ENCODE data around the gene CCDC40.

Gene CCDC40

GRCh38 chr17:80018917-80019651 is 17.4 kb upstream of the CCDC40 start:
- peak; percentile 67 for DNase-seq (ENCODE audit: low spot score)

GRCh38 chr17:80021600-80021999 is 14.8 kb upstream of the CCDC40 start:
- no peak for DNase-seq (ENCODE audit: low spot score)

DNA sequence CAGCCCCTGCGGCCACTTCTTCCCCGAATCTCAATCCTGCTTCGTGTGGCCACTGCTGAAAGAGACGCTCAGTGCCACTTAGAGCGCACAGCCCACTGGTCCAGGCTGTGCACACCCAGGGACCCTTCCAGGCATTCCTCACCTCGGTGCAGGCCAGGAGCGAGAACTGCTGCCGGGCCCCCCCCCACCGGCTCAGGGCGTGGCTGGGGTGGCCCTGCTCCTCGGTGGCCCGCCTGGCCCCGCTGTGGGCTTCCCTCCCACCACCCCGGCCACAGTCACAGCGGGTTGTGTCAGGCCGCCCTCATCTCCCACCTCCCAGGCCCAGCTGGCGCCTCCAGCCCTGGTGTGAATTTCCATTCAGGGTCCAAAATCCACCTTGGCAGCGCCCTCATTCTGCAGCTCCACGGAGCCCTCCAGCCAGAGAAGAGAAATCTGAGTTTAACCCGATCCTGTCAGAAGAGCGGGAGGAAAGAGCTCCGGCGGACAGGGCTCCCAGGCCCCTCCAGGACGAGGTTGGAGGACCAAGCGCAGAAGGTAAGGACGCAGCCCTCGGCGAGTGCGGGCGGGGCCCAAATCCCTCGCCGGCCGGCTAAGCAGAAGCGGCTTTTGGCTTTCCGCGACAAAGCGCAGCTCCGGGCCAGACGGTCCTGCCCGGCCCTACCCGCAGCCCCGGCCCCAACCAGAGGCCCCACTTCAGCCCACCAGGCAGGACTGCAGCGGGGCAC is 12.8 kb upstream of the CCDC40 start:
- DNase-seq (ENCODE audit: low spot score): no peak

DNA sequence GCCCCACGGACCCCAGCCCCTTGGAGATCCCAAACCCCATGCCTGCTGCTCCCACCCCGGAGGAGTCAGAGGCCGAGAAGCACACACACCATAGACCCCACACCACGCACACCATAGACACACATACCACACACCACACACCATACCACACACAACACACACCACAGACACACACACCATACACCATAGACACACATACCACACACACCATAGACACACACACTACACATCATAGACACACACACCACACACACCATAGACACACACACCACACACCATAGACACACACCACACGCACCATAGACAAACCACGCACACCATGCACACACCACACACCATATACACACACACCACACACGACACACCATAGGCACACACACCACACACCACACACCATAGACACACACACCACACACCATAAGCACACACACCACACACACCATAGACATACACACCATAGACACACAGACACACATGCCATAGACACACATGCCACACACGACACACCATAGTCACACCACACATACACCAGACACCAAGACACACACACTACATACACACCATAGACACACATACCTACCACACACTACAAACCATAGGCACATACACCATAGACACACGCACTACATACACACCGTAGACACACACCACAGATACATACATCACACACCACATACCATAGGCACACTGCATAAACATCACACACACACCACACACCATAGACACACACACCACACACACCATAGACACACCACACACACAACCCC is 12.1 kb upstream of the CCDC40 start:
- no peak for DNase-seq (ENCODE audit: low spot score)

GRCh38 chr17:80025140-80025539 is 11.3 kb upstream of the CCDC40 start:
- no peak for DNase-seq (ENCODE audit: low spot score)

DNA sequence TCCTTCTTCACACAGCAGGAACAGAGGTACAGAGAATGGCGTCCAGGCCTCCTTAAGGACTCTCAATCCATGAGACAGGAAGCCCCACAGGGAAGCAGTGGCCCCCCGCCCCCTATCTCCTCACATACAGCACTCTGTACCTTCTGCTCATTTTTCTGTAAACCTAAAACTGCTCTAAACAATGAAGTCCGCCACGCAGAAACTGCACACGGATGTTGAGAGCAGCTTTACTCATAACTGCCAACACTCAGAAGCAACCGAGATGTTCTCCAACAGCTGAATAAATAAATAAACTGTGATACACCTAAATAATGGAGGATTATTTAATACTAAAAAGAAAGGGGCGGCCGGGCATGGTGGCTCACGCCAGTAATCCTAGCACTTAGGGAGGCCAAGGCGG is 10.6 kb upstream of the CCDC40 start:
- DNase-seq (ENCODE audit: low spot score): no peak

DNA sequence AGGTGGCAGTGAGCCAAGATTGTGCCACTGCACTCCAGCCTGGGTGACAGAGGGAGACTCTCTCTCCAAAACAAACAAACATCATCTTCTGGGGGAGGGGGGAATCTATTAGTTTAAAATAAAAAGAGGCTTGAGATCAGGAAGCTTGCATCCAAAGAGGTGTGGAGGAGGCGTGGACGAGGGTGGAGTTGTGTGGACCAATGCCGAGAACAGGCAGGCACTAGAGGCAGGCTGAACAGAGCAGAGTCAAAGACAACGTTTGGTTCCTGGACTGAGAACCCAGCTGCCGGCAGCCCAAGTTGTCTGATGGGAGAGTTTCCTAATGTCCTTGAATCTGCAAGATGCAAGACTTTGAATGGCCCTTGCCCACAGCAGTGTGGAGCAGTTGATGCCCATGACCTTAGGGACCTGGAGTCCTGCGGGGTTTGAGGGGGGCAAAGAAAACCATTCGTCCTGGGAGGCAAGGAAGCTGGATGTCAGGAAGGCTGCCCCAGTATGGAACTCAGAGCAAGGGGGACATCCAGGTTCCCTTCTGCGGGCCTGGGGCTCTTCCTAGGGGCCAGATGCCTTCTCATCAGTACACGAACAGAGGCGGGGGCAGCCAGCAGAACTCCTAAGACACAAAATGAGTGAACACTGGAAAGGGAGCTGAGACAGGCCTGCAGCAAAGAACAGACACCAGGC is 9.9 kb upstream of the CCDC40 start:
- DNase-seq (ENCODE audit: low spot score): no peak

- DNase-seq (ENCODE audit: low spot score): no peak
Observed at GRCh38 chr17:80027043-80027435, 9.4 kb upstream of the CCDC40 start.

GRCh38 chr17:80028030-80028429 is 8.4 kb upstream of the CCDC40 start:
- DNase-seq (ENCODE audit: low spot score): no peak

- peak; percentile 58 for DNase-seq (ENCODE audit: low spot score)
Observed at GRCh38 chr17:80029258-80029974, 7.0 kb upstream of the CCDC40 start.

- no peak for DNase-seq (ENCODE audit: low spot score)
Observed at GRCh38 chr17:80030730-80031410, 5.6 kb upstream of the CCDC40 start.

- no peak for DNase-seq (ENCODE audit: low spot score)
Observed at GRCh38 chr17:80031691-80032430, 4.6 kb upstream of the CCDC40 start.

DNA sequence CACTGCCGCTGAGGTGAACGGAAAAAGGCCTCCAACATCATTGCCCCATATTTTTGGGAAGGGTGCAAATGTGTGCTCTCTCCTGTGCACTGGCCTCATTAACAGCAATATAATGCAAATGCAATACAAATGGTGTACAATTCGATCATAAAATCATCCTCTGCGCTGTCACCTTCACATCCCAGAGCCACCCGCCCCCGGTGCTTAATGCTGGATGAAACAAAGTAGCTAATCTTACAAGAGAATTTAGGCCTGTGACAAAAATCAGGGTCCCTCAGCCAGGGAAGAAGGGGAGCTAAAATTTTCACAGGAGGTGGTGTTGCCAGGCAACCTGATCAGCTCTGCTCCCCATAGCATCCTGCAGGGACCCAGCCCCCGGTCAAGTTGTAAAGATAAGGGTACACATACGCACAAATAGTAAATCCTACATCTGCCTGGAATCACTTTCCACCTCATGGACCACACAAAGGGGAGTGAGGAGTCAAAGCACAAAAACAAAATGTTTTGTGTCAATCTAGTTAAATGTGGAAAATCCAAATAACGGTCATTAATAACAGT is 3.7 kb upstream of the CCDC40 start:
- DNase-seq (ENCODE audit: low spot score): no peak

DNA sequence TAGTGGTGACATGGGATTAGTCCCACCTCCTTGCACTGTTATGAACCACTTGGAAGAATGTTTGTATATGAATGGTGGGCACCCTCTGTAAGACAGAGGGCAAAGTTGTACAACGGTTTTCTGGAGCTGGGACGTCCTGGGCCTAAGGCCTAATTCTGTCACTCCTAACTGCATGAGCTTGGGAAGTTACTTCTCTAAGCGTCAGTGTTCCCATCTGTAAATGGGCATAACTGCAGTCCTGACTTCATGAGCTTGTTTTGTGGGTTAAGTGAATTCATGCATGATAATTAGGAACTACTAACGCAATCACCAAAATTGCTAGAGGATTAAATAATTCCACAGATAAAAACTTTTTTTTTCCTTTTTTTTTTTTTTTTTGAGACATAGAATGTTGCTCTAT is 2.6 kb upstream of the CCDC40 start:
- no peak for DNase-seq (ENCODE audit: low spot score)

GRCh38 chr17:80034791-80035686 is 1.4 kb upstream of the CCDC40 start:
- DNase-seq (ENCODE audit: low spot score): no peak

DNA sequence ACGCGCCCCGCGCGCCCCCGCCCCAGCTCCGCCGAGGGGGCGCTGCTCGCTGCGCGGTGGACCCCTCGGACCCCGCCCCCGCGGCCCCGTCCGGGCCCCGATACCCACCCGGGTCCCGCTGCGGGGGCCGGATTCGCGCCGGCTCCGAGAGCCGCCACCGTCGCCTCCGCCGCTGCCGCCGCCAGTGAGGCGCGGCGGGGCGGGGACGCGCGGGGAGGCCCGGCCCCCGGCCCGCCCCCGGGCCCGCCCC is 830 bp upstream of the CCDC40 start, which contains the start of gene TBC1D16:
TBC1D16 (minus strand) TSS at position 186 of the 250 bp plus-strand sequence. CDS start 22,325 bp downstream, outside the sequence.
- no peak for DNase-seq (ENCODE audit: low spot score)

DNA sequence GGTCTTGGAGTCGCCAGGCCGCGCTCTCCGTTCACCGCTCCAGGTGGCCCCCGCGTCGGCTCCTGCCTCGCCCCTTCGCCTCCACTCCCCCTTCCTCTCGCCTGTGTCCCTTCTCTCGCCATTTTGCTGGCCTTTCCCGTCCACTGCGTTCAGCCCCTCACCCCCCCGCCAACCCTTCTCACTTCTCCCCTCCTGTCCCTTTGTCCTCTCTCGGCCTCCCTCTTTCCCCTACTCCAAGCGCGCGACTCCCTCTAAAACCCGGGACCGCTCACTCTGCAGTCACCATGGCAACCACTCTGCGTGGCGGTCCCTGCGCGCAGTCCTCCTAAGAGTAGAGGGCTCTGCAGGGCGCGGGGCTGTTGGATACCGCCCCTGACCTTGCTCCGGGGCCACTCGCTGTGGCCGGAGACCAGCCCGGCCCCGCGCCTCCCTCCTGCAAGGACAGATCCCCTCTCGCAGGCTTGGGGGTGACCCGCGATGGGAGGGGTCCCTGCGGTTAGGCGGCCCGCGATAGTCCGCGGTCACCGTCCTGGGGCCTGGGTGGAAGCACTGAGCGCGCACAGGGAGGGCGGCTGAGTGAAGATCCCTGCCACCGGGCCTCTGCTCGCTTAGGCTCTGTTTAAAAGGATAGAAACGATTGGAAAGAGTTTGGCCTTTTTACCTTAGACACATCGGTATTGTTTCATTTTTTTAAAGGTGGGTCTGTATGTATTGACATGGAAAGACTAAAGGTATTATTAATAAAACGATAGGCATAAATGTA is 454 bp downstream of the CCDC40 start:
- peak; percentile 68 for DNase-seq (ENCODE audit: low spot score)

GRCh38 chr17:80043963-80044362 is 7.5 kb downstream of the CCDC40 start:
- no peak for DNase-seq (ENCODE audit: low spot score)
